ENCODE data around the gene PFDN1. TPM values are rescaled to one million over a fixed set of nuclear protein-coding genes. Genes with fewer than 3 reads are reported as not detected.
A peak's percentile ranks its signal among the peaks of the same experiment; 100 is the strongest.

Gene PFDN1
- total RNA-seq, 4 donors from 2014 or later = 90.6 to 142 (median 109) TPM

GRCh38 chr5:140327589-140327988, 24.7 kb upstream of the PFDN1 start:
- no peak for TF ChIP-seq CTCF (IDR thresholded peaks at IDR 0.05)
- H3K27ac ChIP-seq = no peak overlapping the region
- no peaks in the 10 kb centered on the region for H3K36me3 ChIP-seq
- no peak overlapping the region for H3K4me3 ChIP-seq
- H3K4me1 ChIP-seq = peaks cover 0 to 5% (median 0%) of the 10 kb centered on the region in 4 donors
- no peaks in the 10 kb centered on the region for H3K9me3 ChIP-seq
- H3K27me3 ChIP-seq = no peaks in the 10 kb centered on the region
- no peak for DNase-seq

GRCh38 chr5:140325486-140325885, 22.6 kb upstream of the PFDN1 start:
- H3K27ac ChIP-seq = no peak overlapping the region
- no peaks in the 10 kb centered on the region for H3K27me3 ChIP-seq
- peak in 1 of 3 donors; percentile 9 for DNase-seq
- TF ChIP-seq POLR2A (IDR thresholded peaks at IDR 0.05) (no peak), CTCF (IDR thresholded peaks at IDR 0.05) (no peak)
- H3K36me3 ChIP-seq = no peaks in the 10 kb centered on the region
- no peaks in the 10 kb centered on the region for H3K9me3 ChIP-seq
- H3K4me3 ChIP-seq = no peak overlapping the region
- H3K4me1 ChIP-seq = peaks cover 0 to 5% (median 0%) of the 10 kb centered on the region in 4 donors

- peaks cover 0 to 5% (median 0%) of the 10 kb centered on the region in 4 donors for H3K4me1 ChIP-seq
- H3K36me3 ChIP-seq = no peaks in the 10 kb centered on the region
- no peaks in the 10 kb centered on the region for H3K27me3 ChIP-seq
- TF ChIP-seq CTCF (IDR thresholded peaks at IDR 0.05) = no peak
- no peak for TF ChIP-seq POLR2A (IDR thresholded peaks at IDR 0.05)
- H3K9me3 ChIP-seq = no peaks in the 10 kb centered on the region
- peak in 1 of 3 donors; percentile 27 for DNase-seq
- no peak overlapping the region for H3K4me3 ChIP-seq
- H3K27ac ChIP-seq = no peak overlapping the region
These were observed 21.8 kb upstream of the PFDN1 start for GRCh38 chr5:140324617-140325241.

GRCh38 chr5:140324041-140324600, 21.2 kb upstream of the PFDN1 start:
- no peak overlapping the region for H3K4me3 ChIP-seq
- H3K27me3 ChIP-seq = no peaks in the 10 kb centered on the region
- TF ChIP-seq POLR2A (IDR thresholded peaks at IDR 0.05) = no peak
- no peak for TF ChIP-seq CTCF (IDR thresholded peaks at IDR 0.05)
- peak in 1 of 3 donors; percentile 8 for DNase-seq
- peaks cover 0 to 5% (median 0%) of the 10 kb centered on the region in 4 donors for H3K4me1 ChIP-seq
- H3K27ac ChIP-seq = peak overlapping the region in 1 of 4 donors; percentile 68
- H3K9me3 ChIP-seq = no peaks in the 10 kb centered on the region
- no peaks in the 10 kb centered on the region for H3K36me3 ChIP-seq

GRCh38 chr5:140322751-140323731, 20.1 kb upstream of the PFDN1 start:
- Histone ChIP-seq H3K27me3 (no peaks in the 10 kb centered on the region), H3K27ac (peak overlapping the region in 2 of 4 donors; percentile 21 to 68), H3K4me3 (no peak overlapping the region), H3K36me3 (no peaks in the 10 kb centered on the region), H3K4me1 (peaks cover 0 to 5% (median 0%) of the 10 kb centered on the region in 4 donors), H3K9me3 (no peaks in the 10 kb centered on the region)
- TF ChIP-seq CTCF (IDR thresholded peaks at IDR 0.05) = no peak
- TF ChIP-seq POLR2A (IDR thresholded peaks at IDR 0.05) = no peak
- peak in 1 of 3 donors; percentile 36 for DNase-seq
